AG04449 (cell line): ENCODE results near the gene KCTD15.

Experiments used
- CTCF ChIA-PET: fragments of 350-600 bp; formaldehyde crosslinking; extraction: SDS; loops from one replicate; lab custom pipeline; 2021; ENCODE audit warnings: antibody characterized with exemption; lab: Yijun Ruan, JAX
- POLR2A ChIA-PET: fragments of 400-600, 350-600 bp; formaldehyde crosslinking; extraction: SDS; loops from one replicate; lab custom pipeline; 2020; ENCODE audit warnings: antibody characterized with exemption, inconsistent platforms; lab: Yijun Ruan, JAX
- DNase-seq: peaks from one replicate; pipeline ENCODE4 v3.0.0-alpha.2; 2010; ENCODE audit warnings: low read depth, low spot score
- H3K4me3 ChIP-seq: 2 replicates; pipeline ENCODE4 v1.5.1; 2011; ENCODE audit warnings: low read depth, mild to moderate bottlenecking, control low read depth, low read length
- CTCF ChIP-seq: IDR thresholded peaks from one replicate; pipeline ENCODE4 v1.5.1; 2011; ENCODE audit warnings: mild to moderate bottlenecking, moderate library complexity, low read length, control low read depth, inconsistent platforms; ENCODE audit not compliant: insufficient read depth; ENCODE audit errors: missing control alignments

The KCTD15 gene

GRCh38 chr19:33861950-33862349 is 65.3 kb downstream of the KCTD15 start:
- ChIA-PET CTCF (no interaction called here), POLR2A (no interaction called here)
- no peak for DNase-seq
- no peak for TF ChIP-seq CTCF
- no peak overlapping the region for H3K4me3 ChIP-seq

- no peak for DNase-seq
- POLR2A ChIA-PET: no interaction called here
- H3K4me3 ChIP-seq: no peak overlapping the region
- no peak for TF ChIP-seq CTCF
- CTCF ChIA-PET: no interaction called here
These were observed 66.3 kb downstream of the KCTD15 start for GRCh38 chr19:33862981-33863380.

- no peak overlapping the region for H3K4me3 ChIP-seq
- no peak for DNase-seq
- ChIA-PET POLR2A (no interaction called here), CTCF (no interaction called here)
- TF ChIP-seq CTCF: no peak
These were observed 66.8 kb downstream of the KCTD15 start for GRCh38 chr19:33863436-33863835.

GRCh38 chr19:33864311-33864850 is 67.7 kb downstream of the KCTD15 start:
- no peak for TF ChIP-seq CTCF
- POLR2A ChIA-PET: no interaction called here
- no peak for DNase-seq
- H3K4me3 ChIP-seq: no peak overlapping the region
- CTCF ChIA-PET: no interaction called here

- DNase-seq: no peak
- H3K4me3 ChIP-seq: no peak overlapping the region
- POLR2A ChIA-PET: no interaction called here
- no peak for TF ChIP-seq CTCF
- CTCF ChIA-PET: no interaction called here
These were observed 68.6 kb downstream of the KCTD15 start for GRCh38 chr19:33865306-33865705.
